NK-92 treated with Interleukin-12 subunit alpha and Interleukin-12 subunit beta, amount 100 ng/mL, for 24 hours (cell line): ENCODE results near the gene SCNN1G.
"Not testable (repeated sequence)": the region's sequence is repeated elsewhere in the genome, so short reads cannot be mapped to it uniquely, and the experiment has no call there.

Source experiments
- DNase-seq: peaks from one replicate; lab custom pipeline; 2025; lab: John Stamatoyannopoulos, UW

SCNN1G gene, protein sequence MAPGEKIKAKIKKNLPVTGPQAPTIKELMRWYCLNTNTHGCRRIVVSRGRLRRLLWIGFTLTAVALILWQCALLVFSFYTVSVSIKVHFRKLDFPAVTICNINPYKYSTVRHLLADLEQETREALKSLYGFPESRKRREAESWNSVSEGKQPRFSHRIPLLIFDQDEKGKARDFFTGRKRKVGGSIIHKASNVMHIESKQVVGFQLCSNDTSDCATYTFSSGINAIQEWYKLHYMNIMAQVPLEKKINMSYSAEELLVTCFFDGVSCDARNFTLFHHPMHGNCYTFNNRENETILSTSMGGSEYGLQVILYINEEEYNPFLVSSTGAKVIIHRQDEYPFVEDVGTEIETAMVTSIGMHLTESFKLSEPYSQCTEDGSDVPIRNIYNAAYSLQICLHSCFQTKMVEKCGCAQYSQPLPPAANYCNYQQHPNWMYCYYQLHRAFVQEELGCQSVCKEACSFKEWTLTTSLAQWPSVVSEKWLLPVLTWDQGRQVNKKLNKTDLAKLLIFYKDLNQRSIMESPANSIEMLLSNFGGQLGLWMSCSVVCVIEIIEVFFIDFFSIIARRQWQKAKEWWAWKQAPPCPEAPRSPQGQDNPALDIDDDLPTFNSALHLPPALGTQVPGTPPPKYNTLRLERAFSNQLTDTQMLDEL

DNA sequence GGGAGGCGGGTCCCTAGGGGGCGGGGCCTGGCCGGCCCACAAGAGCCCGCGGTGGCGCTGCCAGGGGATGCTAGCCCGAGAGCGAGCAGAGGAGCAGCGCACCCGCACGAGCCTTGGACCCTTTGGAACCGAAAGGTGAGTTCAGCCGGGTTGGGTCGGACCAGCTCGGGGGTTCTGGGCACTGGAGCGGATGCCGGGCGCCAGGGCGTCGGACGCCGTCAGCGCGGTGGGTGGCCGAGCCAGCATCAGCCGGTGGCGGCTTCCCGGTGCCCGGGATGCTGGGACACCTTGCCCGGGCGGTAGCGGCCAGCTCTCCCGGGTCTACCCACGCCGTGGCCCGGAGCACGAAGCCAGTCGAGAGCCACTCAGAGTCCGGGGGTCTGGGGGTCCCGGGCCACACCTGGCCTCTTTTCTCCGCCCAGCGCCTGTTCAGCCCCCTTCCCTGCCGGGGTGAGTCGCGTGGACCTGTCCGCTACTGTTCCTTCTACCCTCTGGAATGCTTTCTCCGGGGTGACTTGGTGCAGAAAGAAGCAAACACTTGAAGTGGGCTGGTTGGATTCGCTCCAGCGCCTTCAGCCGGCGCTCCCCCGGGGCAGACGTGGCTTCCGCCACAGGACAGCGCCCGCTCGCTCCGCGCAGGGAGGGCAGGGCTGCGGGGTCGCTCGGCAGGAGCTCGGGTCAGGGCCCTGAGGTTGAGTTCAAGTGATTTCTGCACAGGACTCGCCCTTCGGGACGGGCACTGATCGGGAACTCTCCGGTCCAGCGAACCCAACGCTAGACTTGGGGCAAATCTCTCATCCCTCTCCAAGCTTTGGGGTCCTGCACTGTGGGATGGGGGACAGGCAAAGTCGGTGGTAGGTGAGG is at the start of gene SCNN1G:
SCNN1G (plus strand) TSS at position 67 of the 864 bp plus-strand sequence. CDS start 3,527 bp downstream, outside the sequence.
- DNase-seq, result no peak

DNA sequence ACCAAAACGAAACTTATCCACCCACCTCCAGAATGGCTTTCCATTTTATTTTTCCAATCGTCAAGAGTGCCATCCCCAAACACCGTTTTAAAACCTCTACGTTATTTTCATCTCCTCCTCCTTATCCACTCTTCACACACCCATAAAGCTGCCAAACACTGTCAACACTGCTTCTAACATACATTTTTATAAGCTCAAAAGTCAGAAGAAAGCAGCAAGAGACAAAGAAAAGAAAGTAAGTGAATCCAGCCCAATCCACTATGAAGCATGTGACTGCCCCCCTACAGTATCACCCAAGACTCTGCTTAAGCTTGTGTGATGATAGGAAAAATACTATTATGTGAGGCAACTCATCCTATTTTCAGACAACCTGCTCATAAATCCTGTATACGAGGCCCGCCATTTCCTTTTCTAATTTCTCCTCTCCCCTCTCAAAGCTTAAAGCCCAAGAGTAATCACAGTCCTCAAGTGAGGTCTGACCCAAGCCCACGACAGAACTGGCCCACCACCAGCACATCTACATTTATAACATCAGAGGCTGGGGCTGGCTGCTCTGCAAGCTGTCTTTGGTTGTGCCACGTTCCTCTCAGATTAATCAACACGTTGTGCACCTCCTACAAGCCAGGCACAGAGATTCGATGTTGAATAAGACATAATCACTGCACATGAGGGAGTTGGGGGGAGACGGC is 49.6 kb upstream of the SCNN1G start:
- no peak for DNase-seq

DNA sequence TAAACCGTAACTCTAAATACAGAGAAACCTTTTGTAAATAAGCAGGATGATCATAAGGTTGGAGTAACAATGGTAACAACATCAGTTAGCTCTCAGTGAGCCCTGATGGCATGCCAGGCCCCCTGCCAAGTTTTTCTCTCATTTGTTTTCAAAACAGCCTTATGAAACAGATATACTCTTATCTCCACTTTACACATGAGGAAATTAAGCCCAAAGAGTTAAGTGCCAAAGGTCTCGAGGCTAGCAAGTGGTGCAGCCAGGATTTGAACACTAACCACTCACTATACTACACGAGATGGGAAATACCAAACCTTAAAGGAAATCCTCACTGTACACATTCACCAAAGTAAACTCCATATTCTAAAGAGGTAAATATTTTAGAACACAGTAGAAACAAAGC is 48.3 kb upstream of the SCNN1G start:
- DNase-seq, result no peak

DNA sequence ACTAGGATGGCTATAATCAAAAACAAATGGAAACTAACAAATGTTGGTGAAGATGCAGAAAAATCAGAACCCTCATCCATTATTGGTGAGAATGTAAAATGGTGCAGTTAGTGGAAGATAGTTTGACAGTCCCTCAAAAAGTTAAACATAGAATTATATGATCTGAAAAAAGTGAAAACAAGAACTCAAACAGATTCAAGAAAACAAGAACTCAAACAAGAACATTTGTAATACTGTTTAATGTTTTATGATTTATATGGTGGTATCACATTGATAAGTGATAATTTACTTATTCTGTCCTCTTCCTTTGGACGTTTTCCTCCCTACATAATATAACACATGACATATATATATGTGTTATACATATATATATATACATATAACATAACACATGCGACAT is 45.3 kb upstream of the SCNN1G start:
- DNase-seq, result no peak

DNA sequence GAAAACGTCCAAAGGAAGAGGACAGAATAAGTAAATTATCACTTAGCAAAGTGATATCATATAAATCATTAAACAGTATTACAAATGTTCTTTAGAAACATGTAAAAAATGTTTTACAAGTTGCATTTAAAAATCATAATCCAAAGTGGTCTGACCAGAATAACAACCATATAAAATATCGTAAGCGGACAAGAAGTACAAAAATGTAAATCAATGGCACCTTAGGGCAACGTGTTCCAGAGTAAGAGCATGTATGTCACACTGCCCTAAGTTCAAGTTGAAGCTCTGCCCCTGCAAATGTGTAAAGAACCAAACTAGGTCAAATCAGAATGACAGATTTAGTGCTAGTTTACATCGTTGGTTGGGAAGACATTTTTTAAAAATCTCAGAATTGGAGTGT is 44.7 kb upstream of the SCNN1G start:
- DNase-seq, result no peak

DNA sequence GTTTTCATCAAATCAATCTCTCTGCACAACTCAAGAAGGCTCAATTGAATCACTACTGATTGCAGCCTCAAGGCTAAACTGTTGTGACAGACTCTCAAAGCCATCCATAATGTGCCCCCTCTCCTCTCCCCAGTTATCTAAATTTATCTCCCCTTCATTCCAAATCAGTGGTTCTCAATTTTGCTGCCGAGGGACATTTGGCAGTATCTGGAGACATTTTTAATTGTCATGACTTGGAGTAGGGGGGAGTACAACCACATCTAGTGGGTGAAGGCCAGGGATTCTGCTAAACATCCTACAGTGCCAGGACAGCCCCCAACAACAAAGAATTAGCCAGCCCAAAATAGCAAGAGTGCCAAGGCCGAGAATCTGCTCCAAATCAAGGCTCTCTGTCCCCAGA is 42.4 kb upstream of the SCNN1G start:
- no peak for DNase-seq

DNA sequence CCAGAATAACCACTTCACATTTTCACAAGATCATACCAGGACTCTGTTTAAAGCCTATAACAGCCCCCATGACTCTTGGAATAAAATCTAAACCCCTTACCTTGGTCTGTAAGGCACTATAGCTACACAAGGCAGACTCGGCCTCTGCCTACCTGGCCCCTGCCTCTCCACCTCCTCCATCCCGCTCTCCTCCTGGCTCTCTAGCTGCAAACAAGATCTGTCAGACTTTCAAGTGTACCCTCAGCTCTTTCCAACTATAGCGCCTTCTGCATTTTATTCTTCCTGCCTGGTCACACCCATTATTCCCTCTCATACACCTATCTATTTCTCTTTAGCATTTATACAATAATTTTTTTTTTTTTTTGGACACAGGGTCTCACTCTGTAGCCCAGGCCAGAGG is 41.5 kb upstream of the SCNN1G start:
- no peak for DNase-seq

DNA sequence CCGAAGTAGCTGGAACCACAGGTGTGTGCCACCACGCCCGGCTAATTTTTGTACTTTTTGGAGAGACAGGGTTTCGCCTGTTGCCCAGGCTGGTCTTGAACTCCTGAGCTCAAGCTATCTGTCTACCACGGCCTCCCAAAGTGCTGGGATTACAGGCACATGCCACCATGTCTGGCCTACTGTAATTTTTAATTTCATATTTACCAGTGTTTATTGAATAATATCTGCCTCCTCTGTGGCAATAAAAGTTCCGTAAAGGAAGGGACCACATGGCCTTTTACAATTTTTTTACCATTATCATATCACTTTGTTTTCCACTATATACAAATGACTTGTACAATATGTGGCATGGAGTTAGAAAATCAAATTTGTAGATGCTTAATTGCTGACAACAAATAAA is 41.0 kb upstream of the SCNN1G start:
- DNase-seq, result no peak

DNA sequence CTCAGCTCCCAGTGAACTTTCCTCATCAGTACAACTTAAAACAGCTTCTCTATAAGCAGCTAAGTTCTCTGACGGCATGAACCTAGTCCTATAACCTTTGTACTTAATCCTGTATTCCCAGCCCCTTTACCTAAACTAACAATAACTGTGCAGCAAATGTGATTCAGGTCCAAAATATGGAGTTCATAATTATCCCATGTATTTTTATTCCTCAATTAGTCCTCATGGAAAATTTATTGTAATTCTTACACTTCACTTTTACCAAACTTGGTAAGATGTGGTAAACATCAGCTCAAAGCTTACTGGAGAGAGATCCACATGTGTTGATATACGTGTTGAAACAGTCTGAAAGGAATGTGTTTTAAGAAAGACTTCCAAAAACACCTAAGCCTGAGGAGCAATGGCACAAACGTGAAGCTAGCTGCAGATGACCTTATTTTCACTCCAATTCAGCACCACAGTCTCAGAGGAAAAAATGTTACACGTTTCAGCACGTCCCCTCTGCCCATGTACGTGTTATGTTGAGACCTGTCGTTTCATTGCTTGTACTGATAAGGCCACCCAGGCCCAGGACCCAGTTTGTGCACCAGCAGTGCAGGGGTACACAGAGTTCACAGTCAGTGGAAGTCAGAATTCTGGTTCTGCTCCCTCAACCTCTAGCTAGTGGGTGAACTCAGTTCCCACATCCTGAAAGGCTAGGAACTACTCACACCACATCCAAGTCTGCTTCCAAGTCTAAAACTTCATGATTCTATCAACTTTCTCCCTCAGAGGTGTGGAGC is 40.4 kb upstream of the SCNN1G start:
- DNase-seq, result no peak

DNA sequence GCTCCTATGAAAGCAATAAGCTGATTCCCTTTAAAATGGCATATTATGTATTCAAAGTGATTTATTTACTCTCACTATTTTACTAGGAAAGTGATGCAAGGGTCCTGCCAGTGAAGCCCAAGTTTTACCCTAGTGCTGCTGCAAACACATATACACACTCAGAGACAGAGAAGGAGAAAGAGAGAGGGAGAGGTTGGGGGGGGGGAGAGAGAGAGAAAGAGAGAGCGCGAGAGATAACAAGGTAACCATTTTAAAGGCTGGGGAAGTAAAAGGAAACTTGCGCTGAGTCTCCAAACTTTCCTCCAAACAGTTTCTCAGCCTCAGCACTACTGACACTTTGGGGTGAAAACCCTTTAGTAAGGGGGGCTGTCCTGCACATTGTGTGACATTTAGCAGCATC is 39.2 kb upstream of the SCNN1G start:
- DNase-seq, result no peak

DNA sequence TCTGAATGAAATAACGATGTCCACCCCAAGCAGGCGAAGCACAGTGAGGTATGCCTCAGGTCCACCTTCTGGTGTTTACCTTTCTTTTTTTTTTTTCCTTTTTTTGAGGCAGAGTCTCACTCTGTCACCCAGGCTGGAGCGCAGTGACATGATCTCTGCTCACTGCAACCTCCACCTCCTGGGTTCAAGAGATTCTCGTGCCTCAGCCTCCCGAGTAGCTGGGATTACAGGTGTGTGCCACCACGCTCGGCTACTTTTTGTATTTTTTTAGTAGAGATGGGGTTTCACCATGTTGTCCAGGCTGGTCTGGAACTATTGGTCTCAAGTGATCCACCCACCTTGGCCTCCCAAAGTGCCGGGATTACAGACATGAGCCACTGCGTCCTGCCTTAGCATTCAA is 38.2 kb upstream of the SCNN1G start:
- DNase-seq, result not testable (repeated sequence)

DNA sequence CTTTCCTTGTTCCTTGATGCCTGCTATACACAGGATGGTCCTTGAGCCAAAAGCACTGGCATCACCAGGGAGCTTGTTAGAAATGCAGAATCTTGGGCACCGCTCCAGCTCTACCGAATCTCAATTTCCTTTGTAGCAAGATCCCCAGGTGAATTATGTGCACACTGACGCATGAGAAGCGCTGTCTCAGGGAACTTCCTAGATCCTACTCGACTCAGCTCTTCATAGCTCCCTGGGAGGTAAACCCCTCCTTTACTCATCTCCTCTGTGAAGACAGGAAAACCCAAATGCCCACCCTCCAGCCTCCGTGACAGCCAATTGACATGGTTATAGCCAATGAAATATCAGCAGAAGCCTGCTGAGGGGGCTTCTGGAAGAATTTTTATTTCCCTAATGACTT is 37.4 kb upstream of the SCNN1G start:
- no peak for DNase-seq

DNA sequence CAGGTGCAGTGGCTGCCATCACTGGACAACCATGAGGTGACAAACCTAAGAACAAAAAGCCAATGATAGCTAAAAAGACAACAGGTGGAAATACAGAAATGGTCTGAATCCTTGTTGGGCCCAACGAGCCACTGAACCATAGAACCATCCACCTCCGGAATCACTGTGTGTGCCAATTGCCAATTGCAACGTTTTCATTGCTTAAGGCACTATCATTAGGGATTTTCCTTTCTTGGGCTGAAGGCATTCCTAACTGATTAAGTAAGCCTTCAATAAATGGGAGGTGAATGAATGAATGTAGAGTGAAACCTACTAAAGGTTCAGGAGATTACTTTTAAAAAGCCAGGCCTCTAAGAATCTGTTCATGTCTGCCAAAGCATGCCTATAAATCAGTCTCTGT is 36.9 kb upstream of the SCNN1G start:
- no peak for DNase-seq

DNA sequence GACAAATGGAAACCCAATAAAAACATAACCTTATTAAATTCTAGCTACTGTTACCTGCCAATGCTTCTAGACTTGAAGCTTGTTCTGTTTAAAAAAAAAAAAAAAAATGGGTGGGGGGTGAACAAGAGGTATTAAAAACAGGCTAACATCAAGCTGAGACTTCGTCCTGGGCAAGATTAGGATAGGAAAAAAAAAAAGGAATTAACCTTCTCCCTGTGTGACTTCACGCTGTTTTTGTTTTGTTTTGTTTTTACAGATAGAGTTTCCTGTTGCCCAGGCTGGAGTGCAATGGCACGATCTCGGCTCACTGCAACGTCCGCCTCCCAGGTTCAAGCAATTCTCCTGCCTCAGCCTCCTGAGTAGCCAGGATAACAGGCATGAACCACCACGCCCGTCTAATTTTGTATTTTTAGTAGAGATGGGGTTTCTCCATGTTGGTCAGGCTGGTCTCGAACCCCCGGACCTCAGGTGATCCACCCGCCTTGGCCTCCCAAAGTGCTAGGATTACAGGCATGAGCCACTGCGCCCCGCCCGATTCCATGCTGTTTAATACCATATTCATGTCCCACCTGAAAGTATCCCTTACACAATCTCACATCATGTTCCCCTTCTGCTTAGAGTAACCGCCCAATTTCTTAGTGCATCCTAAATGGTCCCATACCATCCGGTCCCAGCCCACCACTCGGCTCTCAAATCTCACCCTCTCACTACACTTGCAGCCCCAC is 35.5 kb upstream of the SCNN1G start:
- DNase-seq, result no peak

DNA sequence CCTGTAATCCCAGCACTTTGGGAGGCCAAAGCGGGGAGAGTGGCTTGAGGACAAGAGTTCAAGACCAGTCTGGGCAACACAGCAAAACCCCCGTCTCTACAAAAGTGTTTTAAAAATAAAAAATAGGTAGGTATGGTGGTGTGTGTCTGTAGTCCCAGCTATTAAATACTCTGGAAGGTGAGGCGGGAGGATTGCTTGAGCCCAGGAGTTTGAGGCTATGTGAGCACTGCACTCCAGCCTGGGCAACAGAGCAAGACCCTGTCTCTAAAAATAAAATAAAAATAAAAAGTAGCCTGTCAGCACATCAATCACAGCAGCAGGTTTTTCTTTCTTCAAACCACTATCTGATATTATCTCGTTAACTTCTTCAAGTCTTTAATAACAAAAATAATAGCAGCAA is 34.9 kb upstream of the SCNN1G start:
- DNase-seq, result no peak

DNA sequence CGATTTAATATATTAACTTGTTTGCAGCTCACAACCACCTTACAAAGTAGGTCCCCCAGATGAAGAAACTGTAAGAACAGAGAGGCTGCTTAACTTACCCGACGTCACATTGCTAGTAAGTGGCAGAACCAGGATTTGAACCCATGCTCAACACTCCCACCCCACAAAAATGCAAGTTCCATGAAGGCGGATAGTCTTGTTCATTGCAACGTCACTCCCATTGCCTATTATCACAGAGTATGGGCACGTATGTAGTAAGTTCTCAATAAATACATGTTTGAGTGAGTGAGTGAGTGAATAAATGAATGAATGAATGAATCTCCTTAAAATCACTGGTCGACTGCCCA is 34.4 kb upstream of the SCNN1G start:
- DNase-seq, result no peak

DNA sequence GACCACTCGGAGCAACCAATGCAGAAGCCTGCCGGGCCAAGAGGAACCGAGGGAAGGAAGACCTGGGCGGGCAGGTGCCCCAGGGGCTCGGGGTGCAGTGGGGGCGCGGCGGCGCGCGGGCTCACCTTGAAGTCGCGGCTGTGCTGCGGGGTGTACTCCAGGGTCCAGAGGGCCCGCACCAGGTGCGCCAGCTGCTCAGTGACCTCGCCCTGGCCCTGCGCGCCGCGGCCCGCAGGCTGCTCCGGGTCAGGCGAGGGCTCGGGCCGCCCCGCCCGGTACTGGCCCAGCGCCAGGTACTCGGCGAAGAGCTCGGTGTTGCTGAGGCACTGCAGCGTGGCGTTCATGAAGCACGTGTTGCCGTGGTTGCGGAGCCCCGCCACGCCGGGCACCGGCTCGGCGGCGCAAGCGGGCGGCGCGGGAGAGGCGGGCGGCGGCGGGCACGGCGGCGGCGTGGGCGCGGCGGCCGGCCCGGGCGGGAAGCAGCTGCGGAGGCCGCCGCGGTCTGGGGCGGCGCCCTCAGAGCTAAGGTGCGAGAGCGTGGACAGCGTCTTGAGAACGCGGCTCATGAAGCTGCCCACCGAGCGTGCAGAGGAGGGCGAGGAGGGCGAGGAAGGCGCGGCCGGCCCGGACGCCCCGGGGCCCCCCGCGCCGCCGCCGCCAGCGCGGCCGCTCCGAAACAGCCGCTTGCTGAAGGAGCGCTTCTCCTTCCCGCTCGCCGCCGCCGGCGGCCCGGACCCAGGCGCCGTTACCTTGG is 33.9 kb upstream of the SCNN1G start:
- no peak for DNase-seq

DNA sequence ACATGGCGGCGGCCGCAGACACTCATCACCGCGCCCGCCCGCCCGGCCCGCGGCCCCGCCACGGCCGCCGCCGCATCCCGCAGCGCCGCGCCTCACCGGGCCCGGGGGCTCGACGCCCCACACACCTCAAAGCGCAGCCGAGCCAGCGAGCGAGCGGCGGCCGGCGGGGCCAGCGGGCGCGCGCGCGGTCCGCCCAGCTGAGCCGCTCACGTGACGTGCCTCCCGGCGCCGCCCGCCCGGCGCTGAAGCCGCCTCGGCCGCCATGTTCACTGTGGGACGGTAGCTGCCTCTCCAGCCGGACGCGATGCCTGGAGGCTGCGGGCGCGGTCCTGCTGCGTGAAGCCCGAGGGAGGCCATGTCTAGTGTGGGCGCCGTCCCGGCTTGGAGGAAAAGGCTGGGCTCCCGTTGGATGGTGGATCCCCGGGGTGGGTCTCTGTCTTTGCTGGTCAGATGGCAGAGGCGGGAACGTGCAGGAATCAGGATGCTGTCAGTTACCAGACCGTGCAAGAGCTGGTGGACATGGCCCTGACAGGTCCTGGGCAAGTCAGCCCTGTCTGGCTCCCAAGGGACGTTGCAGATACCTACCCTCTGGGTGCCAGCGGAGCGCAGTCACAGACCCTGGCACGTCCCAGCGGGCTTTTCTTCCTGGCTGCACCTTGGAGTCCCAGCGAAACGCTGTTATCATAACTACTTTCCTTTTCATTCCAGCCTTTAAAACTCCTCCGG is 33.1 kb upstream of the SCNN1G start, which contains the start of gene USP31:
USP31 (minus strand) TSS at position 186 of the 726 bp plus-strand sequence; CDS start at position 4, 182 bp downstream.
- DNase-seq, result peak; percentile 86

DNA sequence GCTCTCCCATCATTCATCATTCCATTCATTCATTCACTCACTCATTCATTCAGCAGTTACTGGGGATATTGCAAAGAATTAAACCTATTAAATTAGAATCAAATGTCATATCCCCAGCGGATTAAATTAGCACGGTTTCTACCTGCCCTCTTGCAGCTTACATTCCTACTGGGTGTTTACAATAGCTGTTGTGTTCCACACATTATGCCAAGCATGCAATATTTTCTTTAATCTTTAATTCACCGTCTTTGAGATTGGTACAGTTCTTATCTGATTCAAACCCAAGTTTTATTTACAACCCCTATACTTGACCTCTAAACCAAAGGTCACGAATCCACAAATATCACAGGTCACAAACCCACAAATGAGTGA is 32.6 kb upstream of the SCNN1G start:
- no peak for DNase-seq
